HG03521 (cell line): Measurements from ENCODE around the gene CEACAM18.
"Not testable (repeated sequence)": the region's sequence is repeated elsewhere in the genome, so short reads cannot be mapped to it uniquely, and the experiment has no call there.

Source experiments
- ATAC-seq: cut with Tn5 transposase; IDR thresholded peaks from one replicate; pipeline ENCODE4 v1.9.1; 2021; ENCODE audit warnings: mild to moderate bottlenecking, moderate library complexity; ENCODE audit not compliant: unreplicated experiment

Gene CEACAM18

DNA sequence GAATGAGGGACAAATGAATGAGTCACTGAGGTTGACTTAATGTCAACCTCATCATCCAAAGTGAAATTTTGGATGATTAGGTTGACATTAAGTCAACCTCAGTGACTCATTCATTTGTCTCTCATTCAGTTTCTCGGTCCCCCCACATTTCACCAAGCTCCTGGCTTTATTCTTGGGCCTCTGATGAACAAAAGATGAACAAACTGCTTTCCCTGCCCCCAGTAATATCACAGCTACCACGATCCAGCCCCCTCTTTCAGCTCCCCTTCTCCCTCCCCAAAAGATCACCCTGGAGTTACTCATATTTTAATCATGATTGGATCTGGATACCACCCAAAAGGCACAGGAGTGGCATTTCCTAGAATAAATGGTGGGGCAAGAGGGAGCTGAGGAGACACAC is 10.8 kb downstream of the CEACAM18 start:
- no peak for ATAC-seq

DNA sequence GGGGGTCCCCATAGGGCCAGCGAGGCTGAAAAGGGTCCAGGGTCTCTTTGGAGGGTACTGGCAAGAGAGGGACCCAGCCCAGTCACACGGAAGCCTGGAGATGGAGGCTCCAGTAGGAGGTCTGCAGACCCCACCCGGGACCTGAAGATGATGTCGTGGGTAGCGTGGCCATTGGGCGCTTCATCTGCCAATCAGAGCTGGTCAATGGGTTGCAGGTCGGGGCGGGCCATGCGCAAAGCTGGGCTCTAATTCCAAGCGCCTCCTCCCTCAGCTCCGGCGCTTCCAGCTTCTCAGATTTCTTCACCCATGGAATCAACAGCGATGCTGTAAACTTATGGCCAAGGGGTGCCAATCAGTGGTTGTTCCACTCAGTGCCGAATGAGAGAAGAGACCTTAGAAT is 12.3 kb downstream of the CEACAM18 start:
- no peak for ATAC-seq

- ATAC-seq: no peak
These were observed 13.2 kb downstream of the CEACAM18 start for GRCh38 chr19:51491586-51491985.

DNA sequence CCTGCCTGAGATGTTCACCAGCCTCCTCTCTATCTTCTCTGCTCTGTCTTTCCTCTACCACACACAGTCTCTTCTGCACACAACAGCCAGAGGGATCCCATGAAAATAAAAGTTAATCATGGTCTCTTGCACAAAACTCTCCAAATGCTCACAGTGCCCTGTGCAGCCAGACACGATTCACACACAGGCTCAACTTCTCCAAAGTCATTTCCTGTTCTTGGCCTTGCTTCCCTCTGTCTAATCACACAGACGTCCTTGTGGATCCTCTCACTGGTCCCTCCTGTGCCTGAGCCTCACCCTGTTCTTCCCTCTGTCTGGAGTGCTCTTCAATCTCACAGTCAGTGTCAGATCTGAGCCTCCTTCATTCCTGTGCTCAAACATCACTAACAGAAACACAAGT is 15.4 kb downstream of the CEACAM18 start:
- no peak for ATAC-seq

DNA sequence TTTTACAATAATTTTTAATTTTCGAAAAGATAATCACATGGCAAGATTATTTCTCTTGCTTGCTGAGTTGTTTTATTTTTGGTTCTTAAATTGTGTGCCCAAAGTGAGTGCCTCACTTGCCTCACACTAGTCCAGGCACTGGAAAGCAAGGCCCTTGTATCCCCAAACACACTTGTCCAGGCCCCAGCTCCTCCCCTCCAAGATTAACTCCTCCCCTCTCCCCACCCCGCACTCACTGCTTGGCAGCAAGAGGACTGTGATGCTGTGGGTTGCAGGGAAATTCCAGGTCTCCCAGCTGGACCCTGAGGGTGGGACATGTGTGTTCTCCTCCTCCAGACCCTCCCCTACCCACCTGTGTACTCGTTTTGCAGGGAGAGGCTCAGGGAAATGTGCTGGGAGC is 19.3 kb downstream of the CEACAM18 start:
- no peak for ATAC-seq

GRCh38 chr19:51500931-51501330 is 22.6 kb downstream of the CEACAM18 start:
- ATAC-seq: not testable (repeated sequence)

- ATAC-seq: no peak
These were observed 23.4 kb downstream of the CEACAM18 start, which contains the start of gene SIGLEC12 for GRCh38 chr19:51501594-51502263. SIGLEC12 (minus strand) TSS chr19:51501800; CDS start chr19:51501733, 67 bp downstream.

DNA sequence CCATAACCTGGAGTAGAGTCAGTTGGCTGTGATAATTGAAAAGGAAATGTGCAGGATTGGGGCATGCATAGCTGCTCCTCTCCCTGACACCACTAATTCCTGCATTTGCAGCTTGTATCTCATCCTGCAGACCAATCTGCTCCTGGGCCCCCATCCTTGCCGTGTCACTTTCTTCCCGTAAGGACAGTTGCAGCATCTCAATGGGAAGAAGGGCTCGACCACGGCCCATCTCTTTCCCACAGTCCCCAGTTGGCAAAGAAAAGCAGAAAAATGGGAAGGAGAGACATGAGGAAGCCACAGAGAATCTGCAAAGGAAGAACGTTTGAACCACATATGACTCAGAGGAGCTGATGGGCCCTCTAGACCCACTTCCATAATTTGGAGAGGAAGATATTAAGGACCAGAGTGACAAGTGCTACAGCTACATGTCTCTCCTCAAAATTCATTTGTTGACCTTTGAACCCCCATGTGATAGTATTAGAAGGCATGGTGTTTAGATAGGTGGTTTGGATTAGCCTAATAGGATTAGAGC is 25.0 kb downstream of the CEACAM18 start:
- no peak for ATAC-seq

DNA sequence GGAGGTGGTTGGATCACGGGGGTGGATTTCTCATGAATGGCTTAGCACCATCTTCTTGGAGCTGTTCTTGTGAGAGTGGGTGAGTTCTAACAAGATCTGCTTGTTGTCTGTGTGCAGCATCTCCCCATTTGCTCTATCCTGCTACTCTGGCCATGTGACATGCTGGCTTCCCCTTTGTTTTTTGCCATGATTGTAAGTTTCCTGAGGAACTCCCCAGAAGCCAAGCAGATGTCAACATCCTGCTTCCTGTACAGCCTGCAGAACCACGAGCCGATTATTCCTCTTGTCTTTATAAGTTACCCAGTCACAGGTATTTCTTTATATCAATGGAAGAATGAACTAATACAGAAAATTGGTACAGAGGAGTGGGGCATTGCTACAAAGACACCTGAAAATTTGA is 25.6 kb downstream of the CEACAM18 start:
- ATAC-seq: no peak

GRCh38 chr19:51505904-51506303 is 27.6 kb downstream of the CEACAM18 start:
- no peak for ATAC-seq

DNA sequence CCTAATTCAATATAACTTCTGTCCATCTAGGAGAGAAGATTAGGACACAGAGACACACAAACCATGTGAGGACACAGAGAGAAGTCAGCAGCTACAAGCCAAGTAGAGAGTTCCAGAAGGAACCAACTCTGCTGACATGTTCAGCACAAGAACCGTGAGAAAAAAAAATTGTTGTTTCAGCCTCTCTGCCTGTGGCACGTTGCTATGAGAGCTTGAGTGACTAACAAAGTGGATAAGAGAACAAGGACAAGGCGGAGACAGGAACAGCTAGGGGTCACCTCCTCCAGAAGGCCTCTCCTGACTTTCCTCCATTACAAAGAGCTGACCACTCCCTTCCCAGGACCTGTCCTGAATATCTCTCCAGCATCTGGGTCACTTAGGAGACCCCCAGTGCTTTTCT is 28.9 kb downstream of the CEACAM18 start:
- no peak for ATAC-seq

- ATAC-seq: no peak
These were observed 29.3 kb downstream of the CEACAM18 start for GRCh38 chr19:51507640-51508058.

DNA sequence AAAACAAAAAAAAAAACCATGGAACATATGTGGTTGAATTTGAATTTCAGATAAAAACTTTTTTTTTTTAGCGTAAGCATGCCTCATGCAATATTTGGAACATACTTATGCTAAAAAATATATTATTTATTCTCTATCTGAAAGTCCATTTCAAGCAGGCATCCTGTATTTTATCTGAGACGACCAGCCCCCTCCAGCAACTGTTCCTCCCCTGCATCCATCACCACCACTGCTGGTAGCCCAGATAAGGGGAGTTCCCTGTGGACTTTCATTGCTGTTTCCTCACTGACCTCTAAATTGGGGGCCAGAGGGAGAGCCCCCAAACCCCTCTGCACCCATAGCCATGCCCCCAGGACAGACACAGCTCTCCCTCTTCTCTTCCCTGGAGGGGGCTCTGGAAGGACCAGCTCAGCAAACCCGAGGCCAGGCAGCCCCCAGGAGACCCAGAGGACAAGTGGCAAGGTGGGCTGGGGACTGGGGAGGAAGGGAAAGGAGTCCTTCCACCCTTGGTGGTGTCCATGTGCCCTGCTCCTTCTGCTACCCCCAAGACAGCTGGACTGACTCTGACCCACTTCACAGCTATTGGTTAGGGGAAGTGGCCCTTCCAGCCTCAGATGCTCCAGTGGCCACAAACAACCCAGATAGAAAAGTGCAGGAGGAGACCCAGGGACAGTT is 29.9 kb downstream of the CEACAM18 start:
- ATAC-seq: no peak

DNA sequence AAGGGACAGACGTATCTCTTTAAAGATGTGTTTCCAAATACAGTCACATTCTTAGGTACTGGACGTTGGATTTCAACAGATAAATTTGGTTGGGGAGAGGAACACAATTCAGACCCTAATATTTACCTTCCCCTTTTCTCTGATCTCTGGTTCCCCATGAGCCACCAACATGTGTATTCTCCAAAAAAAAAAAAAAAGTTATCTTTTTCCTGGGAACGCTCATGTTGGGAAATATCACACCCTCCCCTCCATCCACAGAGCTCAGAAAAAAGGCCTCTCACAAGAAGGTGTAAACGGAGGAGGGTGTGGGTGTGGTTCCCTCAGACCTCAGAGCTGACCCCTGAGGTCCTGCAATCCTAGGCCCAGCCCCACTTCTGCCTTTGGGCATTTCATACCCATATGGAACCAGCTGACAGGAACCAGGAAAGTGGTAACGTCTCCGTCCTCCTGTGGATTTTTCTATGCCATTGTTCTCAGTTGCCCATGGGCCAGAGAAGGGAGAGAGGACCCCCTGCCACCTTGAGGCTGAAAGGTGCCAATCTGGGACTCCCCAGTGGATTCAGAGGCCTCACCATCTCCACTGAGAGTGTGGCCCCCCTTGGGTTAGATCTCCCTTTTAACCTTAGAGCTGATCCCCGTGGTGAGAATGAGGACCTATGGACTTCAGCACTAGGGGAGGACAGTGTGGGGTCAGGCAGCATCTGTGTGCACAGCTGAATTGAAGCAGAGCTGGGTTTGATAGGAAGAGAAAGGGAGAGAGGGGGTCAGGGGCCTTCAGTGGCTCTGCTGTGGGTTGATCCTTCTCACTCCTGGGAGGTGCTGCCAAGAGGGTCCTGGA is 31.7 kb downstream of the CEACAM18 start:
- ATAC-seq: no peak

DNA sequence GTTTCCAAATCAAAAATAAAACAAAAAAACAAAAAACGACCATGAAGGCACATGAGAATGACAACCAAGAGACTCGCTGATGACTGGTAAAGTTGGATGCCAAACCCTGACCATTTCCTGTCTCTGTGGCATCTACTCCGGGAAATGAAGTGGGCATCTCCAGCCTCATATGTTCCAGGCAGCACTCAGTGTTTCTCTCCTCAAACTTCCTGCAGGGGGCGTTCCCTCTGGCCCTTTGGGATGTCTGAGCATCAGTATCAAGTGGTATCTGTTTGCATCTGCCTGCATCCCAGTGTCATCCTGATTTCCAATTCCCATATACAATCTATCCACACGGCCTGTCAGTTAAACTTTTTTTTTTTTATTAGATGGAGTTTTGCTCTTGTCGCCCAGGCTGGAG is 33.0 kb downstream of the CEACAM18 start:
- no peak for ATAC-seq

DNA sequence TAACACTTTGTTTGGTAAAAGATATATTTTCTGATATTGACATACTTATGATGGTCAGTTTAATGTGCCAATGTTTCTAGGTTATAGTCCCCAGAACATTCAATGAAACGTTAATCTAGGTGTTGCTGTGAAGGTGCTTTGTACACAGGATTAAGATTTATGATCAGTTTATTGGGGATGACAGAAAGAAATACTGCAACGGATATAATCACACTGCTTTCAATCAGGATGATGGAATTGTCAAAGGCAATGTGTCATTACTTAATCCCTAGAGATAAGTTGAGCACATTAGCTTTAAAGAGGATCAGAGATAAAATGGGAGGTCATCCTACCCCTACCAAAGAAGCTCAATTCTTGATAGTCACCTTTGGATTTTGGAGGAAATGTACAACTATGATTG is 35.6 kb downstream of the CEACAM18 start:
- no peak for ATAC-seq

DNA sequence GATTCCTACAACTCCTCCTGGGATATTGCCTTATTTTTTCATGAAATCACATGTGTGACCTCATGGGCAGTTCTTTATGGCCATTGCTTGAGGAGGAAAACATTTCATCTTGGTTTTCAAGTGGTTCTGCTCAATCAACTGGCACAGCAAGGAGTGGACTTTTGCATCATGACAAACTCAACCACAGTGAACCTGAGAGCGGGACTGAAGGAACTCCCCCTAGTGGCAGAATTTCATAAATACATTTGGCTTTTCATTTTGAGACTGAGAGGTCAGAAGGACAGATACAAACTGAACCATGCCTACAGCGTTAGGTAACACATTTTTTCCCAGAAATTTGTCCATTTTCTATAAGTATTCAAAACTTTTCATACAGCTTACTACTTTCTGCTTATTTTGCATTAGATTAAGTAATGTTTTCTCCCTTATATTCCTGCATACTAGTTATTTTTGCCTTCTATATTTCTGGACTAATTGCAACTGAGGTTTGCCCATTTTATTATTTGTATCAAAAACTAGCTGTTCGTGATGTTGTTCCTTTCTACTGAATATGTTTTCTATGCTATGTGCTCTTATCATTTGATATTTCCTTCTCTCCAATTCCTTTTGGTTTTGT is 36.6 kb downstream of the CEACAM18 start:
- ATAC-seq: no peak

DNA sequence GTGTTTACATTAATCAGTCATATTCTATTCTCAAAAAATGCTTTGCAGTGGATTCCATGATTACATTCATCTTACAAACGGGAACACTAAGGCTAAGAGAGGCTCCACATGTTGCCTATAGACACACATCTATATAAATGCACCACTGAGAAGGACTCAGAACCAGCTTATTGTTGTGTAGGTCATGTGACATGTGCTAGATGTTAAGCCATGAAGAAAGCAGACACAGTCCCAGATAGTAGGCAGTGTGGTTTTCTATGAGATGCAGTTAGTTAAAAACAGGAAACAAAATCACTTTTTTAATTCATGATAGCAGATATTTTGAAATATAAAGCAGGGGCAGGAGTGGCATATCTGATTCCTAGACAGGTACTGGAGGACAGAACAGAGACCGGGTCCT is 42.4 kb downstream of the CEACAM18 start:
- ATAC-seq: no peak

- ATAC-seq: no peak
These were observed 43.0 kb downstream of the CEACAM18 start for GRCh38 chr19:51521357-51521756.

DNA sequence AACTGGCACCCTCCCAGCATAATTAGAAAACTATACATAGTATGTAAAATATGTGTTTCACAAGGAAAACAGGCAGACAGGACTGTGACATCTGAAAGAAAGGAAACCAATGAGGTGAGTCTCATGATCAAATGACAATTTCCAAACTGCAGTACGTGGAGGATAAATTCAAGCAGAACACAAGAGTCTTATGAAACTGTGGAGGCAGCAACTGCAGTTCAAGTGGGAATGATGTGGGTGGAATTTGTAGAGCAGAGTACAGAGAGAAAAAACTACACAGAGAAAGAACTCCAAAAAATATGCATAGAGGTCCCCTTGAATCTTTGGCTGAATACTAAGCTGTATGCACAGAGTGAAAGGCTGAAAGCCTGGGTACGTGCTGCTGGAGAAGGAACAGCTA is 43.4 kb downstream of the CEACAM18 start:
- ATAC-seq: no peak

GRCh38 chr19:51524666-51525264 is 46.4 kb downstream of the CEACAM18 start:
- no peak for ATAC-seq
